ENCODE data around the gene TBC1D25. TPM values are rescaled to one million over a fixed set of nuclear protein-coding genes. Genes with fewer than 3 reads are reported as not detected.

TBC1D25 gene
- 10 to 100 TPM in 3 of 4 donors, 1 to 10 TPM in 1; 8.7 to 15.4 (median 13.2) TPM for total RNA-seq

GRCh38 chrX:48539345-48540027 is at the start of gene TBC1D25:
TBC1D25 (plus strand) TSS chrX:48539714; CDS start chrX:48539798, 84 bp downstream.
- TF ChIP-seq CTCF (IDR thresholded peaks at IDR 0.05) = no peak
- peak; percentile 96 for ATAC-seq (ENCODE audit: low FRiP score)
- DNase-seq (ENCODE audit: low spot score) = peak; percentile 77

GRCh38 chrX:48489892-48490291 is 49.6 kb upstream of the TBC1D25 start:
- ATAC-seq (ENCODE audit: low FRiP score) = no peak
- TF ChIP-seq CTCF (IDR thresholded peaks at IDR 0.05) = no peak
- no peak for DNase-seq (ENCODE audit: low spot score)

GRCh38 chrX:48490661-48491060 is 48.9 kb upstream of the TBC1D25 start:
- DNase-seq (ENCODE audit: low spot score) = no peak
- no peak for TF ChIP-seq CTCF (IDR thresholded peaks at IDR 0.05)
- no peak for ATAC-seq (ENCODE audit: low FRiP score)

GRCh38 chrX:48491809-48492208 is 47.7 kb upstream of the TBC1D25 start:
- TF ChIP-seq CTCF (IDR thresholded peaks at IDR 0.05) = no peak
- no peak for ATAC-seq (ENCODE audit: low FRiP score)
- DNase-seq (ENCODE audit: low spot score) = no peak

- no peak for ATAC-seq (ENCODE audit: low FRiP score)
- DNase-seq (ENCODE audit: low spot score) = no peak
- TF ChIP-seq CTCF (IDR thresholded peaks at IDR 0.05) = no peak
Observed at GRCh38 chrX:48492293-48492910, 47.1 kb upstream of the TBC1D25 start.

- ATAC-seq (ENCODE audit: low FRiP score) = no peak
- TF ChIP-seq CTCF (IDR thresholded peaks at IDR 0.05) = no peak
Observed at GRCh38 chrX:48493890-48494364, 45.6 kb upstream of the TBC1D25 start.

GRCh38 chrX:48496660-48497059 is 42.9 kb upstream of the TBC1D25 start:
- no peak for TF ChIP-seq CTCF (IDR thresholded peaks at IDR 0.05)
- no peak for DNase-seq (ENCODE audit: low spot score)
- no peak for ATAC-seq (ENCODE audit: low FRiP score)

More at GRCh38 chrX:48493890-48494364, 45.6 kb upstream of the TBC1D25 start:
- no peak for DNase-seq (ENCODE audit: low spot score)
